ENCODE data around the gene TMEM63A.

The TMEM63A gene

DNA sequence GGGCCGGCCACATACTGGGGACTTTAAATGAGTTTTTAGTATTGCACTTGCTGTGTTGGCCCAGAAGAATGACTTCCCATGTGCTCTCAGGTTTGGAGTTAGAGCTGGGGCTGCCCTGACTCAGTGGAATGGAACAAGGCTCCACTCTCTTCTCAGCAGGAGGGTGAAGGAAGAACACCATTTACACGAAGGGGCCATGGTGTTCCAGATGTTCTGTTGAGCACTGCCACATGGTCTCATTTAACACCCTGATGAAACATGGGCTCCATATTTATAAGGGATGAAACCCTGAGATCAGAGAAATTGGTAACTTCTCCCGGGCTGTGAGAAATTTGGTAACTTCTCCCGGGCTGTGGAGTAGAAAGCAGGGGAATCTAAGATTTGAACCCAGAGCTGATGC lies 36.1 kb upstream of the TMEM63A start:
- Histone ChIP-seq H2BK120ac (ENCODE audit: low read depth, low read length) (no peak overlapping the region), H2BK15ac (replicated peaks; ENCODE audit: low read depth) (no peak overlapping the region), H3K4me3 (ENCODE audit: low read length) (no peak overlapping the region), H3K79me1 (ENCODE audit: low read length) (peaks cover 20% of the 10 kb centered on the region), H4K8ac (ENCODE audit: low read depth, low read length) (no peak overlapping the region), H3K4me1 (ENCODE audit: control insufficient read depth, low read depth, low read length) (peaks cover 3% of the 10 kb centered on the region), H3K4me2 (ENCODE audit: low read length) (no peak overlapping the region), H3K27ac (ENCODE audit: low read depth, low read length) (no peak overlapping the region), H3K56ac (ENCODE audit: low read length) (no peak overlapping the region), H3K9ac (ENCODE audit: low read length) (no peak overlapping the region), H3K18ac (ENCODE audit: low read length) (no peak overlapping the region), H3K27me3 (ENCODE audit: insufficient read depth, low read length, poor library complexity) (no peaks in the 10 kb centered on the region), H2BK5ac (ENCODE audit: low read length) (no peak overlapping the region), H3K79me2 (ENCODE audit: control insufficient read depth, insufficient read depth, low read length) (peaks cover 11% of the 10 kb centered on the region), H2AK5ac (ENCODE audit: low read length) (no peak overlapping the region), H4K5ac (ENCODE audit: low read length) (no peak overlapping the region), H3K23ac (ENCODE audit: low read length) (no peak overlapping the region), H3K36me3 (ENCODE audit: control insufficient read depth, insufficient read depth, low read length) (peaks cover 15% of the 10 kb centered on the region), H3K4ac (ENCODE audit: low read depth, low read length) (no peak overlapping the region)
- no CpG with 5 or more reads among the region's 4 CpGs for WGBS (ENCODE audit: extremely low coverage, insufficient coverage, low lambda C conversion rate)
- DNase-seq = no peak

DNA sequence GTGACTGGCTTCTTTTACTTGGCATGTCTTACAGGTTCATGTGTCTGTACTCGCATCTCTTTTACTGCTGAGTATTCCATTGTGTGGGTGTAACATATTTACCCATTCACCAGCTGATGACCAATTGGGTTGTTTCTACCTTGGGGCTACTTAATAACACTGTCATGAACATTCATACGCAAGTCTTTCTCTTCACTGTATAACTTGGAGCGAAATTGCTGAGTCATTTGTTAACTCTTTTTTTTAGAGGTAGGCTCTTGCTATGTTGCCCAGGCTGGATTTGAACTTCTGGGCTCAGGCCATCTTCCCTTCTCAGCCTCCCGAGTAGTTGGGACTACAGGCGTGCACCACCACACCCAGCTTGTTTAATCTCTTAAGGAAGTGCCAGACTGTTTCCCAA lies 35.4 kb upstream of the TMEM63A start:
- Histone ChIP-seq H2AK5ac (ENCODE audit: low read length) (no peak overlapping the region), H4K8ac (ENCODE audit: low read depth, low read length) (no peak overlapping the region), H3K56ac (ENCODE audit: low read length) (no peak overlapping the region), H3K79me2 (ENCODE audit: control insufficient read depth, insufficient read depth, low read length) (peaks cover 4% of the 10 kb centered on the region), H2BK15ac (replicated peaks; ENCODE audit: low read depth) (no peak overlapping the region), H2BK120ac (ENCODE audit: low read depth, low read length) (no peak overlapping the region), H3K27ac (ENCODE audit: low read depth, low read length) (no peak overlapping the region), H3K4me3 (ENCODE audit: low read length) (no peak overlapping the region), H3K79me1 (ENCODE audit: low read length) (peaks cover 17% of the 10 kb centered on the region), H3K23ac (ENCODE audit: low read length) (no peak overlapping the region), H4K5ac (ENCODE audit: low read length) (no peak overlapping the region), H2BK5ac (ENCODE audit: low read length) (no peak overlapping the region), H3K4me2 (ENCODE audit: low read length) (no peak overlapping the region), H3K36me3 (ENCODE audit: control insufficient read depth, insufficient read depth, low read length) (peaks cover 12% of the 10 kb centered on the region), H3K18ac (ENCODE audit: low read length) (no peak overlapping the region), H3K27me3 (ENCODE audit: insufficient read depth, low read length, poor library complexity) (no peaks in the 10 kb centered on the region), H3K4ac (ENCODE audit: low read depth, low read length) (no peak overlapping the region), H3K4me1 (ENCODE audit: control insufficient read depth, low read depth, low read length) (peaks cover under 1% of the 10 kb centered on the region), H3K9ac (ENCODE audit: low read length) (no peak overlapping the region)
- no peak for DNase-seq
- no CpG with 5 or more reads among the region's 5 CpGs for WGBS (ENCODE audit: extremely low coverage, insufficient coverage, low lambda C conversion rate)

DNA sequence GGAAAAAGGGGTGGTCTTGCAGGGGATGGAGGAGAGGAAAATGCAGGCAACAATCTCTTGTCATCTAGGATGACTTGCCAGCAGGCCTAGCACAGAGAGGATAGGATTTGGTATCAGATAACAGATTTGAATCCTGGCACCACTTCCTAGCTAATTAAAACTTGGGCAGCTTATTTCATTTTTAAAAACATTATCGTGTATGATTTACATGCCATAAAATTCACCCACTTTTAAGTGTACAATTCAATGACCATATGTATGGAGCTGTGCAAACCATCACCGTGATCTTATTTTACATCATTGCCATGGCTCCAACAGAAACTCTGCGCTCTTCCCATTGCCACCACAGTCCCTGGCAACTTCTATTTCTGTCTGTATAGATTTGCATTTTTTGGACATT lies 34.9 kb upstream of the TMEM63A start:
- Histone ChIP-seq H3K4me2 (ENCODE audit: low read length) (no peak overlapping the region), H2AK5ac (ENCODE audit: low read length) (no peak overlapping the region), H3K23ac (ENCODE audit: low read length) (no peak overlapping the region), H3K36me3 (ENCODE audit: control insufficient read depth, insufficient read depth, low read length) (peaks cover 10% of the 10 kb centered on the region), H4K5ac (ENCODE audit: low read length) (no peak overlapping the region), H3K79me2 (ENCODE audit: control insufficient read depth, insufficient read depth, low read length) (no peaks in the 10 kb centered on the region), H3K27ac (ENCODE audit: low read depth, low read length) (no peak overlapping the region), H3K9ac (ENCODE audit: low read length) (no peak overlapping the region), H2BK5ac (ENCODE audit: low read length) (no peak overlapping the region), H3K56ac (ENCODE audit: low read length) (no peak overlapping the region), H3K4me1 (ENCODE audit: control insufficient read depth, low read depth, low read length) (no peaks in the 10 kb centered on the region), H3K27me3 (ENCODE audit: insufficient read depth, low read length, poor library complexity) (no peaks in the 10 kb centered on the region), H3K18ac (ENCODE audit: low read length) (no peak overlapping the region), H3K79me1 (ENCODE audit: low read length) (peaks cover 12% of the 10 kb centered on the region), H3K4me3 (ENCODE audit: low read length) (no peak overlapping the region), H3K4ac (ENCODE audit: low read depth, low read length) (no peak overlapping the region), H2BK120ac (ENCODE audit: low read depth, low read length) (no peak overlapping the region), H2BK15ac (replicated peaks; ENCODE audit: low read depth) (no peak overlapping the region), H4K8ac (ENCODE audit: low read depth, low read length) (no peak overlapping the region)
- WGBS (ENCODE audit: extremely low coverage, insufficient coverage, low lambda C conversion rate) = no CpG with 5 or more reads among the region's 3 CpGs
- DNase-seq = no peak

DNA sequence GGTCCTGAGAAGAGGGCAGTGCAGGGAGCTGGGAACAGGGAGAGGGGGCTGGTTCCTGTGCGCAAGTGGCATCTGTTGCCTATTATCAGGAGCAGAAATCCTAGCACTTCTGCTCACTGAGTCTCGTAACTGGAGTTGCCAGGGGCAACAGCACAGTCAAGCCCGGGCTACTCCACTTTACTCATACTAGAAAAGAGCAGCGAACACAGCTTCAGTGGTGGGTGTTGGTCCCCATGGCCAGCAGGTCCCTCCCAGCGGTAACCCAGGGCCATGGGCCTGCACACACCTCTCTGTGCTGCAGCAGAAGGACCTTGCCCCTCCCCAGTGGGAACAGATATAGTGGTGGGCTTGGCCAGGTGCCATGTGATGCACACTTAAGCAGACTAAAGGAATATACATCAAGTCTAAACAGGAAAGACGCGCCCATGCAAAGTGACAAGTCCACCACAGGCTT lies 33.4 kb upstream of the TMEM63A start:
- Histone ChIP-seq H4K8ac (ENCODE audit: low read depth, low read length) (no peak overlapping the region), H3K27me3 (ENCODE audit: insufficient read depth, low read length, poor library complexity) (no peaks in the 10 kb centered on the region), H3K4me2 (ENCODE audit: low read length) (no peak overlapping the region), H3K18ac (ENCODE audit: low read length) (no peak overlapping the region), H3K4ac (ENCODE audit: low read depth, low read length) (no peak overlapping the region), H3K56ac (ENCODE audit: low read length) (no peak overlapping the region), H2BK15ac (replicated peaks; ENCODE audit: low read depth) (no peak overlapping the region), H3K79me1 (ENCODE audit: low read length) (peaks cover 3% of the 10 kb centered on the region), H3K79me2 (ENCODE audit: control insufficient read depth, insufficient read depth, low read length) (no peaks in the 10 kb centered on the region), H3K9ac (ENCODE audit: low read length) (no peak overlapping the region), H2BK120ac (ENCODE audit: low read depth, low read length) (no peak overlapping the region), H2BK5ac (ENCODE audit: low read length) (no peak overlapping the region), H4K5ac (ENCODE audit: low read length) (no peak overlapping the region), H3K4me3 (ENCODE audit: low read length) (no peak overlapping the region), H3K23ac (ENCODE audit: low read length) (no peak overlapping the region), H3K27ac (ENCODE audit: low read depth, low read length) (no peak overlapping the region), H3K36me3 (ENCODE audit: control insufficient read depth, insufficient read depth, low read length) (peaks cover 5% of the 10 kb centered on the region), H2AK5ac (ENCODE audit: low read length) (no peak overlapping the region), H3K4me1 (ENCODE audit: control insufficient read depth, low read depth, low read length) (peaks cover 3% of the 10 kb centered on the region)
- DNase-seq = no peak
- WGBS (ENCODE audit: extremely low coverage, insufficient coverage, low lambda C conversion rate) = no CpG with 5 or more reads among the region's 7 CpGs

DNA sequence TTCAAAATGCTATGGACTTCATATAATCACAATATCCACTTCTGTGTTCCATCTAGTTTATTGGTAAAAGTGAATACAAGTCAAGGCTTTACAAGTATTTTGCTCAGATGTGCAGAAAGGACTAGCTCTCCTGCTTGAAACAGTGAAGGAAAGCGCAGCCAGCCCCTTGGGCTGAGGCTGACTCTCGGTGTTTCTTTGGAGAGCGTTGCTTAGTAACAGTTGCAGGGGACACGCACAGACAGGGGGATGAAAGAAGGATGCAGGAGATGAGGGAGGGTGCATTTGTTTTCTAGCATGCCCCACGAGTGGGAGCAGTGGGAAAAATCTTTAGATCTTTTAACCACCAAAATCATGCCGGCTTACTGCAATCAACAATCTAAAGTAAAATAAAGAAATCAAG lies 32.8 kb upstream of the TMEM63A start:
- no peak overlapping the region for H3K27ac ChIP-seq (ENCODE audit: low read depth, low read length)
- no CpG with 5 or more reads among the region's 6 CpGs for WGBS (ENCODE audit: extremely low coverage, insufficient coverage, low lambda C conversion rate)
- peaks cover 4% of the 10 kb centered on the region for H3K36me3 ChIP-seq (ENCODE audit: control insufficient read depth, insufficient read depth, low read length)
- peaks cover 2% of the 10 kb centered on the region for H3K79me1 ChIP-seq (ENCODE audit: low read length)
- H2BK5ac ChIP-seq (ENCODE audit: low read length) = no peak overlapping the region
- no peak overlapping the region for H3K18ac ChIP-seq (ENCODE audit: low read length)
- H3K4me3 ChIP-seq (ENCODE audit: low read length) = no peak overlapping the region
- no peak overlapping the region for H3K9ac ChIP-seq (ENCODE audit: low read length)
- no peak overlapping the region for H3K23ac ChIP-seq (ENCODE audit: low read length)
- no peaks in the 10 kb centered on the region for H3K79me2 ChIP-seq (ENCODE audit: control insufficient read depth, insufficient read depth, low read length)
- no peak overlapping the region for H3K4ac ChIP-seq (ENCODE audit: low read depth, low read length)
- no peak for DNase-seq
- no peak overlapping the region for H2AK5ac ChIP-seq (ENCODE audit: low read length)
- H3K4me1 ChIP-seq (ENCODE audit: control insufficient read depth, low read depth, low read length) = peaks cover 8% of the 10 kb centered on the region
- H2BK15ac ChIP-seq (replicated peaks; ENCODE audit: low read depth) = no peak overlapping the region
- H4K5ac ChIP-seq (ENCODE audit: low read length) = no peak overlapping the region
- no peak overlapping the region for H2BK120ac ChIP-seq (ENCODE audit: low read depth, low read length)
- no peak overlapping the region for H4K8ac ChIP-seq (ENCODE audit: low read depth, low read length)
- H3K56ac ChIP-seq (ENCODE audit: low read length) = no peak overlapping the region
- no peak overlapping the region for H3K4me2 ChIP-seq (ENCODE audit: low read length)
- no peaks in the 10 kb centered on the region for H3K27me3 ChIP-seq (ENCODE audit: insufficient read depth, low read length, poor library complexity)

DNA sequence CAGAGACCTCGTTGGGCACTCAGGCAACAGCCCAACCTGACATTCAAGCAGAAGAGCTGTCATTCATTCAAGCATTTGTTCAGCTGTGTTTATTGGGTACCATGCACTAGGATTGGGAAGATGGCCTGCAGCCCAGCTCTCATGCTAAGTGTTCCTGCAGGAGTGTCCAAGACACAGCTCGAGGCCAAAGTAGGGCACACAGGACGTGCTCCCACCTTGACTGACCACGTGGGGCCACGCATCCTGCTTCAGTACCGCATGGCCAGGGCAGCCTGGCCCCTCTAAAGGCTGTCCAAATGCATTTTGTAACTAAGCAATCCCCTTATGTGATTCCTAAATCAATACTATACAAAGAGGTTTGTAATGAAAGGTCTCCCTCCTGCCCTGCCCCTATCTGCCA lies 32.2 kb upstream of the TMEM63A start:
- DNase-seq = no peak
- WGBS (ENCODE audit: extremely low coverage, insufficient coverage, low lambda C conversion rate) = no CpG with 5 or more reads among the region's 6 CpGs

More for the DNA sequence above, 32.2 kb upstream of the TMEM63A start:
- no peak overlapping the region for H3K23ac ChIP-seq (ENCODE audit: low read length)
- H2BK120ac ChIP-seq (ENCODE audit: low read depth, low read length) = no peak overlapping the region
- H2AK5ac ChIP-seq (ENCODE audit: low read length) = no peak overlapping the region
- peak overlapping the region; percentile 31 for H3K56ac ChIP-seq (ENCODE audit: low read length)
- H2BK15ac ChIP-seq (replicated peaks; ENCODE audit: low read depth) = no peak overlapping the region
- no peak overlapping the region for H4K8ac ChIP-seq (ENCODE audit: low read depth, low read length)
- no peaks in the 10 kb centered on the region for H3K79me2 ChIP-seq (ENCODE audit: control insufficient read depth, insufficient read depth, low read length)
- H3K27ac ChIP-seq (ENCODE audit: low read depth, low read length) = no peak overlapping the region
- no peak overlapping the region for H3K18ac ChIP-seq (ENCODE audit: low read length)
- H3K4ac ChIP-seq (ENCODE audit: low read depth, low read length) = no peak overlapping the region
- H2BK5ac ChIP-seq (ENCODE audit: low read length) = no peak overlapping the region
- H3K36me3 ChIP-seq (ENCODE audit: control insufficient read depth, insufficient read depth, low read length) = peaks cover under 1% of the 10 kb centered on the region
- no peak overlapping the region for H3K9ac ChIP-seq (ENCODE audit: low read length)
- H3K4me1 ChIP-seq (ENCODE audit: control insufficient read depth, low read depth, low read length) = peaks cover 12% of the 10 kb centered on the region
- H3K79me1 ChIP-seq (ENCODE audit: low read length) = no peaks in the 10 kb centered on the region
- no peak overlapping the region for H3K4me3 ChIP-seq (ENCODE audit: low read length)
- no peak overlapping the region for H3K4me2 ChIP-seq (ENCODE audit: low read length)
- H3K27me3 ChIP-seq (ENCODE audit: insufficient read depth, low read length, poor library complexity) = no peaks in the 10 kb centered on the region
- no peak overlapping the region for H4K5ac ChIP-seq (ENCODE audit: low read length)

Measured in mesendoderm (in vitro differentiated cells).